ENCODE measurements around the gene RNH1.
A peak's percentile ranks its signal among the peaks of the same experiment; 100 is the strongest.

Gene RNH1

DNA sequence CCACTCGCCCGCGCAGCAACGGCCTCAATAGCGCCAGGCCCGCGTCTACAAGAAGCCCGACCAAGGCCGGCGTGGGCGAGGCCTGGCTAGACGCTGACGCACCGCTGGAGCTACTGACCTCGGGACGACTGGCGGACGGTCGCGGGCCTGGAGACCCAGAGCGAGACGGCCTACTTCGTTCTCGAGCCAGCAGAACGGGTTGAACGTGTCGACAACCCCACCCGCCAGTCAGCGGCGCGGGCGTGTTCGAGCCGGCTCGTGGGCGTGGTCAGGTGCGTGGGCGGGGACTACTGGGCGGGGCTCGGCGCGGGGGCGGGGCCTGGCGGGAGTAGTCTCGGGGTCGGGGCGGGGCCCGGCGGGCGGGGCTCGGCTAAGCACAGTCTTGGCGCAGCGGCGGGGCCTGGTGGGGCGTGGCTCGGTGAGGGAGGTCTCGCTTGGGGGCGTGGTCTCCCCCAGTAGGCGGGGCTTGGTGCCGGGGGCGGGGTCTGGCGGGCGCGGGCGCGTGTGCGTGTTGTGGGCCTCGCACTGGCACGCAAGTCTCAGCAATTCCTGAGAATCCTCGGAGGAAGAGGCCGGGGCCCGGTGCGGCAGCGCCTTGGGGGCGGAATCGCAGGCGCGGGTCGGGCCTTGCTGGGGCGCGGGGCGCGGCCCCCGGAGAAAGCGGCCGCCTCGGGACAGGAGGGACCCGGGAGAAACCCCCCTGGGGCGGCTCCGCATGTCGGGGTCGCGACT, at the start of gene RNH1:
Gene RNH1, minus strand, starts transcription at position 248 of the 732 bp plus-strand sequence. CDS start 5,080 bp downstream, outside the sequence.
- peak; percentile 100 for DNase-seq

DNA sequence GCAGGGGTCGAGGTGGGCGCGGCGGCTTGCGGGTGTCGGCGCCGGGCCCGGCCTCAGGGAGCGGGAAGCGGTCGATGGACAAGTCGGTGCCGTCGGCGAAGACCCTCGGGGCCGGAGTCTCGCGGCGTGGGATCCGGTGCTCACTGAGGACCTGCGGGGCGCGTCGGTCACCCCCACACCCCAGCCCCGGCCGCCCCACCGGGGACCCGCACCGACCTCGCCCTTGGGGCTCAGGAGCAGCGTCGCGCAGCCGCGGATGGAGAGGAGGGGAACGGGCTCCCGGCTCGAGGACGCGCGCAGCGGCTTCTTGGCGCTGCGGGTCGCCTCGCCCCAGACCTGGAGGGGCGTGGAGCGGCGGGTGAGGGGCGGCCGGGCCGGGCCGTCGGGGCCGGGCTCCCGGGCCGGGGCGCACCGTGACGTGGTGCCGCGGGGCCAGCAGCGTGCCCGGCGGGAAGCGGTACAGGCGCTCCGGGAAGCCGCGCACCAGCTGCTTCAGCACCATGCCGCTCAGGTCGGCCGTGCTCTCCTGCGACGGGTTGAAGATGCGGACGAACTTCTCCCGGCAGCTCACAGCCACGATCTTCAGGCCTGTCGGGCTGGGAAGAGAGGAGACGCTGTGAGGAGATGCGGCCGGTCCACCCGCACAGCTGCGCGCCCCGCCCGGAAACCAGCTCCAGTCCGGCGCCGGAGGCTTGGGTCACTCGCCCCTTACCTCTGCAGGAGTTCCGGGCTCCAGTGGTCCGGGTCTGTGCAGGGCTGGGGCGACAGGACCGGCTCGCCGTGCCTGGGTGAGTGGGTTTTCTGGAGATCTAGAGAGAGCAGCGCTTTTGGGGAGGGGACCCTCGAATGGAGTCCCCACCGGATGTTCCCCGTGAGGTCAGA, 49.0 kb upstream of the RNH1 start:
- DNase-seq: no peak

- no peak for DNase-seq
Observed at GRCh38 chr11:555227-555779, 48.3 kb upstream of the RNH1 start.

DNA sequence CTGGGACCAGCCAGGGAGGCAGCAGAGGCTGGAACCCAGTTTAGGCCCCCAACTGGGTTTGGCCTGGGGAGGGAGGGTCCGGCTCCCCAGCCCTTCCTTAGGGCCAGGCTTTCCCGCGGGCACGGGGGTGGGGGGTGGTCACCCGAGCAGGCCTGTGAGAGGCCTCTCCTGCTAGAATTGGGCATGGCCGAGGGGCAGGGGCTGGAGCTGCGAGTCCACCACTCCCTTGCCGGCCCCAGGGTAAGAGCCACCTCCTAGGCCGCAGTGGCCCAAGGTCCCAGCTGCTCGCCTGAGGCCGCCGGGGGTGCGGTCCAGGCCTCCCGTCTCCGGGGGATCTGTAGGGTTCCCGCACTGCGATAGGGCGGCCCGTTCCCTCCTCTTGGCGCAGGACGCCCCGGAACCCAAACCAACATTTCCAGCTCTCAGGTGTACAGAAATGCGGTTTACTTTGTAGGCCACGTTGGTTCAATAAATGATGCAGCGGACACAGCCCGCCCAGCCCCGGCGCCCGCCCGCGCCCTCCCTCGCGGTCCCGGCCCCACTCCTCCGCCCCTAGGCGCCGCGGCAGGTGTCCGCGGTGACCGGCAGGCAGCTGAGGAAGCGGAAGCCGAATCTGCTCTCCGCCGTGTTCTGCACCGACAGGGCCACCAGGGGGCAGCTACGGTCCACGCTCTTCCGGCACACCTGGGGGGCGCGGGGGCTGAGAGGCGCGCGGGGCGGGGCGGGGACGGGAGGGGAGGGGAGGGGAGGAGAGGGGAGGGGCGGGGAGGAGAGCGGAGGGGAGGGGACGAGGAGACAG, 47.6 kb upstream of the RNH1 start:
- DNase-seq: peak; percentile 75

DNA sequence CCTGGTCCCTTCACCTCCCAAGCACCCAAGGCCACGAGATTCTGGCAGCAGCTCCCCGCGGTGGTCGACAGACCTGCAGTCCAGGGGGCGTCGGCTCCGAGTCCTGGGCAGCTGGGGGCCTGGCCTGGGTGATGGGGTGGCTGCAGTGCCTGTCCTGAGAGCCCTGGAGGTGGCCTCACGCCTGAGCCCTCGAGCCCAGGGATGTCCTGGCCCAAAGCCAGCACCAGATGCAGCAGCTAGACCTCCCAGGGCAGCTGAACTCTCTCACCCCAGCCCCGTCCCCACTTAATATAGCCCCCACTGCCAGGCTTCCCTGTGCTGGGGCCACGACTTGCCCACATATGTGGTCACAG, 46.9 kb upstream of the RNH1 start:
- no peak for DNase-seq

DNA sequence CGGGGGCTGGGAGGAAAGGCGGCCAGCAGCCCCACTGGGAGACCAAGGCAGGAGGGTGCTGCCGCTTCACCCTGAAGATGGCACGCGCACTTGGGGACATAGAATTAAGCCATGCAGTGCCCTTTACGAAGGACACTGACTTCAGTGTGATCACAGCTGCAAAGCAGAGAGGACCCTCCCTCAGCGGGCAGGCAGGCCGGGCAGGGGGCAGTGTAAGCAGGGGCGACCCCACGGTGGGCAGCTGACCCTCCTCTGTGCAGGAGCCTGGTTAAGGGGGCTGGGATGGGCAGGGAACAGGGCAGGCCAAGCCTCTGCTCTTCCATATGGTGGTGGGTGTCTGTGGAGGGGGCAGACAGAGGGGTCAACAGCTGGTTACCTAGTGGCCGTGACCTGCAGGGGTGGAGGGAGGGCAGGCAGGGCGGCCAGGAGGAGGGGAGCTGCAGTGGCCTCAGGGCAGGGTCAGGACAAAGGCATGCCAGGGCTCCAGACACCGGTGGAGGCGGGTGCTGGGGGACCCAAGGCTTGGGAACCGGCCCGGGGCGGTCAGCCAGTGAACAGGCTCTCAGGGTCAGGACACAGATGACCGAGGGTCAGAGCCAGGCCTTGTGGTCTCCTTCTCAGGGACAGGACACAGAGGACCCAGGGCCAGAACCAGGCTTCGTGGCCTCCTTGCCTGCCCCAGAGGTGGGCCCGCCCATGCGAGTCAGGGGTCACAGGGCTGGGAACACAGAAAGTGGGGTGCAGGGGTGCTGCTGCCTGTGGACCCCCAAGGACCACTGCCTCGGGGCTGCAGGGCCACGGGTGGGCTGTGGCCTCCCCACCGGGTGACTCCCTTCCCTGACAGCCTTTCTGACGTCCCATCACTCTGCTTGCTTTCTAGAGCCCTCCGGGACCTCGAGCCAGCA, 46.3 kb upstream of the RNH1 start:
- DNase-seq: no peak

GRCh38 chr11:551596-551995, 44.6 kb upstream of the RNH1 start:
- DNase-seq: no peak

DNA sequence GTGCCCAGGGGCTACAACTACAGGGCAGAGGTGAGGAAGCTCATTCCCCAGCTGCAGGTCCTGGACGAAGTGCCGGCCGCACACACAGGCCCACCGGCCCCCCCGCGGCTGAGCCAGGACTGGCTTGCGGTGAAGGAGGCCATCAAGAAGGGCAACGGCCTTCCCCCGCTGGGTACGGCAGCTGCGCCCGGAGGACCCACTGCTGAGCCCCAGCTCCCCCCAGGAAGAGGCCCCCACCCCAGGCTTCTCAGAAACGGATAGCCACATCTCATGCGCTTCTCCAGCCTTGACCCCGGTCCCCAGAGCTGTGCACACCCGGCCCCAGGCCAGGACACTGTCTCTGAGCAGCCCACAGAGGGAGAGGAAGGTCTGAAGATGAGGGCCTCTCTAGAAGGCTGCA, 44.1 kb upstream of the RNH1 start:
- no peak for DNase-seq

DNA sequence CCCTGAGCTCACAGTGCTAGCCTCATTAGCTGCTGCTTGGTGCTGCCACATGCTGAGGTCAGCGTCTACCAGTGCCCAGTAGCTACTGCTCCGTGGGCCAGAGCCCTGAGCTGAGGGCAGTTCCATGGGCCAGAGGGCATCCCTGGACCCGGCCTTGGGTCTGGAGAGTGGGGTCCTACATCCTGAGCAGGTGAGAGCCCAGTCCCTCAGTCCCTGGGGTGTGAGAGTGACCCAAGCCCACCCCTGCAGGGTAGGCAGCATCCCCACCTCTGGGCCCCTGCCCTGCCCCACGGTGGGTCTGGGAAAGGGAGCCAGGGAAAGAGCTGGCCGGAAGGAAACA, 43.7 kb upstream of the RNH1 start:
- DNase-seq: no peak

GRCh38 chr11:550021-550745, 43.1 kb upstream of the RNH1 start:
- DNase-seq: no peak

- DNase-seq: no peak
Observed at GRCh38 chr11:548700-549603, 41.9 kb upstream of the RNH1 start.

- no peak for DNase-seq
Observed at GRCh38 chr11:545171-545570, 38.1 kb upstream of the RNH1 start.

GRCh38 chr11:544817-545166, 37.8 kb upstream of the RNH1 start:
- no peak for DNase-seq

GRCh38 chr11:541433-541885, 34.4 kb upstream of the RNH1 start:
- DNase-seq: no peak

GRCh38 chr11:540583-541432, 33.8 kb upstream of the RNH1 start:
- DNase-seq: no peak

DNA sequence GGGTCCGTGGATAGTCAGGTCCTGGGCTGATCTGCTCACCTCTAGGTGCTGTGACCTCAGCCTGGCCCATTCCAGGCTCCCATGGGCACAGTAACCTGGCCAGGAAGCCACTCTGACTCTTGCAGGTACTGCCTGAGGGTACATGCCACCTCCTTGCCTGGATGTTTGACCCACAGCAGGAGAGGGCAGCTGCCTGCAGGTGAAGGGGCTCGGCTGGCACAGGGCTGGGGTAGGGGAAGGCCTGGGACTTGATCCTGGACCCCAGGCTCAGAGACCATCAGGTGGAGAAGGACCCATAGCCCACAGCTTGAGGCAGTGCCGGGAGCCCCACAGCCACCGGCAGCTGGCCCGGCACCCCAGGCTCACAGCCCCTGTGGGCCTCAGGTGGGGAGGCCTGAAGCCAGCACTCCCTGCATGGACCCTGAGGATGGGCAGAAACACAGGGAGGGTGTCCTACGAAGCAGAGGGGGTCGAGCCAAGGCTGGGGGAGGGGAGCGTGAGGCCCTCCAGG, 33.0 kb upstream of the RNH1 start:
- DNase-seq: no peak

DNA sequence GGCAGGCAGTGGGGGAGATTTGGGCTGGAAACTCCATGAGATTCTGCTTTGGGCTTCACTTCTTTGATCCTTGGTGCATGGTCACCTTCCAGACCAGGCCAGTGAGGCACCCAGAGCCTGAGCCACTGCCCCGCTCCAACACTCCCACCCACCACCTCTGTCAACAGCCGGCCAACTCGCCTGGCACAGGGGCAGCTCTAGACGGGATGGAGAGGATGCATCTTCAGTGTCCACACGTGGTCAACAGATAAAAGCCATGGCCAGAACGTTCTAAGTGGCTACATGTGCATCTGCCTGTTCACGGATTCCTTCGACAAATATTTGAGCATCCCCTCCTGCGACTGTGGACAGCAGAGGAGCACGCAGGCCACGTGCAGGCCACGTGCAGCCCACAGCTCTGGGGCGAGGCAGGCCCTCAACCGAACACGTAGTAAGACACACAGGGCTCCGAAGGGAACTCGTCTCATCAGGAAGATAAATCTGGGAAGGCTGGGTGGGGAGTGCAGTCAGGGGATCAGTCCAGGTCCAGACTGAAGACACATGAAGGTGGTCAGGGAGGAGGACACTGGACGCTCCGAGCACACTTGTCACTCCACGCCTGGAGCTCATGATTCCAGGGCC, 31.5 kb upstream of the RNH1 start:
- no peak for DNase-seq

DNA sequence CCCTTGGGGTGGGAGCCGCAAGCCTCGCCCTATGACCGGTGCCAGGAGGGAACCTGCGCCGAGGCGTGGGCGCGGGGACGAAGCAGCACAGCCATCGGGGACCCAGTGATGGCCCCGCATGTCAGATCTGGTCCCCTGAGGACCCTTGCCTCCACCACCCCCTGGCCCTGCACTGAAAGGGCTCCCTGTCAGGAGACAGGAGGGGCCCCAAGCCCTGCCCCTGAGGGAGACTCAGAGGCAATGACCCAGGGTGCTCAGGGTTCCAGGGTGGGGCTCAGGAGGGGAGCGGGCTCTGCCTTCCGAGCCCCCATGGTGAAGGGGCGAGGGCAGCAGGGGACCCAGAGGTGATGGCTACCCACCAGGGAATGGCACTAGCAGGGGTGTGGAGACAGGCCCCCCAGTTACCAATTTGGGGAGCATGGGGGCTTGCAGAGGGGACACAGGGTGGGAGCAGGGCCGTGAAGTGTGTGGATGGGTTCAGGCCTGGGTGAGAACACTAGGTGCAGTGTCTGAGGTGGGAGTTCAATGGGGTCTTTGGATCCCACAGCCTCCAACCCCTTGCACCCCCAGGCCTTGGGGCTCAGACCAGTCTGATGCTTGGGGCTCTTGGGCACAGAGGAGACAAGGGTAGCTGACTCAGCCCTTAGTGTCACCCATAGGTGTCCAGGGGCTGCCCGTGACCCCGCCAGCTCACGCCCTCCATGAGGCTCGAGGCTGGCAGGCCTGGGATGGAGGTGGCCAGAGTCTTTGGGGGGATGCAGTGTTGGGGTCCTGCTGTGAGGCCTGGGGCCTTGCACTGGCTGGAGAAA, 30.8 kb upstream of the RNH1 start:
- DNase-seq: no peak

Data from activated CD4-positive, alpha-beta T cell treated with anti-CD3 and anti-CD28 coated beads, Interleukin-2, amount 50 U/mL, for 1 hour (primary cell).